CD4-positive, alpha-beta memory T cell (primary cell): Measurements from ENCODE around the gene CHFR. TPM values are rescaled to one million over a fixed set of nuclear protein-coding genes. Genes with fewer than 3 reads are reported as not detected.
A peak's percentile ranks its signal among the peaks of the same experiment; 100 is the strongest.
"Not testable (repeated sequence)": the region's sequence is repeated elsewhere in the genome, so short reads cannot be mapped to it uniquely, and the experiment has no call there.

ENCODE experiments used
- CTCF ChIA-PET: fragments of 350-600 bp; sonication (Branson Sonifier 250); formaldehyde crosslinking; loops from one replicate; lab custom pipeline; 2021; ENCODE audit warnings: inconsistent platforms; ENCODE audit not compliant: partially characterized antibody; lab: Charles Lee
- POLR2A ChIA-PET: fragments of 350-600 bp; sonication (Branson Sonifier 250); formaldehyde crosslinking; loops from one replicate; lab custom pipeline; 2021; ENCODE audit not compliant: partially characterized antibody; lab: Charles Lee
- DNase-seq, 5 donors: peaks; one replicate each; pipeline versions ENCODE4 v3.0.0 to v3.0.0-alpha.2; 2020 to 2022; ENCODE audit warnings: mixed read lengths in 1 of 5
- H3K27ac ChIP-seq: one replicate; pipeline ENCODE4 v1.7.0; 2013; ENCODE audit warnings: low read depth, low read length
- H3K27me3 ChIP-seq: 2 replicates; pipeline ENCODE4 v1.7.0; 2013; ENCODE audit warnings: mild to moderate bottlenecking, low read length, moderate library complexity; ENCODE audit not compliant: insufficient read depth
- H3K36me3 ChIP-seq: 2 replicates; pipeline ENCODE4 v1.7.0; 2013; ENCODE audit warnings: mild to moderate bottlenecking, low read length, moderate library complexity; ENCODE audit not compliant: insufficient read depth
- H3K4me1 ChIP-seq: 2 replicates; pipeline ENCODE4 v1.7.0; 2013; ENCODE audit warnings: mild to moderate bottlenecking, low read length, moderate library complexity; ENCODE audit not compliant: insufficient read depth
- H3K4me3 ChIP-seq, 2 donors: one replicate each; pipeline ENCODE4 v1.7.0; 2013; ENCODE audit warnings: low read length in 2 of 2, mild to moderate bottlenecking in 1 of 2
- H3K9me3 ChIP-seq, 2 donors: one replicate each; pipeline ENCODE4 v1.7.0; 2013; ENCODE audit warnings: low read length in 2 of 2, control low read depth in 1 of 2; ENCODE audit not compliant: control insufficient read depth in 1 of 2
- H3K27ac Mint-ChIP-seq, 7 donors: one replicate each; pipeline ENCODE4 v1.8.0; 2020 to 2021; ENCODE audit warnings: mixed read lengths in 7 of 7, mild to moderate bottlenecking in 6 of 7, inconsistent platforms in 3 of 7, moderate library complexity in 3 of 7
- H3K27me3 Mint-ChIP-seq, 2 donors: one replicate each; pipeline ENCODE4 v1.8.0; 2020 to 2021; ENCODE audit warnings: mixed read lengths in 2 of 2
- H3K36me3 Mint-ChIP-seq, 2 donors: one replicate each; pipeline ENCODE4 v1.8.0; 2020 to 2021; ENCODE audit warnings: mixed read lengths in 2 of 2, inconsistent platforms in 1 of 2, mild to moderate bottlenecking in 1 of 2
- H3K4me1 Mint-ChIP-seq, 4 donors: one replicate each; pipeline ENCODE4 v1.8.0; 2020 to 2021; ENCODE audit warnings: mixed read lengths in 4 of 4, mild to moderate bottlenecking in 1 of 4
- H3K4me3 Mint-ChIP-seq, 8 donors: one replicate each; pipeline ENCODE4 v1.8.0; 2020 to 2021; ENCODE audit warnings: mixed read lengths in 8 of 8, mild to moderate bottlenecking in 7 of 8, moderate library complexity in 6 of 8, inconsistent platforms in 3 of 8
- H3K9me3 Mint-ChIP-seq, 8 donors: one replicate each; pipeline ENCODE4 v1.8.0; 2020 to 2021; ENCODE audit warnings: mixed read lengths in 8 of 8, mild to moderate bottlenecking in 5 of 8, inconsistent platforms in 3 of 8, moderate library complexity in 1 of 8
- intact Hi-C: fragments of 100-400 bp; cut with micrococcal nuclease; formaldehyde crosslinking; loops from one replicate; pipeline ENCODE4 v1.15.1; 2023
- polyA plus RNA-seq, 2 donors: library from polyadenylated mRNA; unstranded; fragments of 300-500 nt; fragmentation: Illumina TruSeq; gene quantifications; one replicate each; pipeline ENCODE4 v1.2.3, GENCODE V29; 2021
- total RNA-seq, 2 experiments: library from RNA; stranded (reverse); gene quantifications; one replicate each; pipeline ENCODE4 v1.2.3, GENCODE V29; 2021

Gene CHFR
- total and polyA plus RNA-seq, 4 experiments from 2014 or later, result 31.6 to 79.4 (median 50.6) TPM

DNA sequence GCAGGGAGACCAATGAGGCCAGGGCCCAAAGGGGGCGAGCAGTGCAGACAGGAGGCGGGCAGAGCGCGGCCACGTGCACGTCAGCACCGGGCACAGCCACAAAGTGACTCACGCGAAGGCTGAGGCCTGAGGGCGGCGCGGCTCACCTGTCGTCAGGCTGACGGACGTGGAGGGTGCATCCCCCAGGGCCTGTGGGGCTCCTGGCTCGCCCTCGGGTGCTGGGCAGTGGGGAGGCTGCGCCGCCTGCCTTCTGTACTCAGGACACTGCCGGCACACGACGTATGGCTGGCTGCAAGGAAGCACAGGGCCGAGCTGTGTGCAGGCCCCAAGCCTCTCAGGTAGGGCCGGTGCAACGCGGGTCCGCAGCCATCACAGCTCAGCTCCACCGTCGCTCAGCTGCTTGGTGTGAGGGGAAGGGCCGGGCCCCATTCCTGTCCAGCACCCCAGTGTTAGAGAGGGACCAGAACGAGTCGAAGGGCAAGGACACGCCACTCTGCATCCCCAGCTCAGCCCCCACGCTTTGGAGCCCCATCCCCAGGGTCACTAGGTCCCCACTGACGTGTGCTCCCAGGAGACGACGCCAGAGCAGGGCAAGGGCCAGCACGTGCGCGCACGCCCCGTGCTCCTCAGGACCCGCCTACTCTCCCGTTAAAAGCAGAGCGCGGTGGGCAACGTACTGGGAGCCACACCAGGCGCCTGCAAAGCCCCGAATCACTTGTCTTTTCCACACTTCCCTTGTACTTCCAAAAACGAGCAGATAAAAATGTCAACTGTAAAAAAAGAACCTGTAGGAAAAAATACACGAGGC, 33.9 kb downstream of the CHFR start:
- H3K27ac ChIP-seq, result no peak overlapping the region
- DNase-seq, result no peak
- Mint-ChIP-seq H3K4me3 (no peak overlapping the region), H3K36me3 (peaks cover 40 to 67% of the 10 kb centered on the region in 2 donors), H3K27me3 (no peaks in the 10 kb centered on the region), H3K27ac (no peak overlapping the region), H3K4me1 (no peaks in the 10 kb centered on the region), H3K9me3 (no peaks in the 10 kb centered on the region)
- intact Hi-C loops, result no loop called here
- CTCF ChIA-PET, result no interaction called here
- peaks cover 64% of the 10 kb centered on the region for H3K36me3 ChIP-seq
- no peak overlapping the region for H3K4me3 ChIP-seq
- no peaks in the 10 kb centered on the region for H3K9me3 ChIP-seq
- POLR2A ChIA-PET, result no interaction called here
- no peaks in the 10 kb centered on the region for H3K27me3 ChIP-seq
- H3K4me1 ChIP-seq, result no peaks in the 10 kb centered on the region

DNA sequence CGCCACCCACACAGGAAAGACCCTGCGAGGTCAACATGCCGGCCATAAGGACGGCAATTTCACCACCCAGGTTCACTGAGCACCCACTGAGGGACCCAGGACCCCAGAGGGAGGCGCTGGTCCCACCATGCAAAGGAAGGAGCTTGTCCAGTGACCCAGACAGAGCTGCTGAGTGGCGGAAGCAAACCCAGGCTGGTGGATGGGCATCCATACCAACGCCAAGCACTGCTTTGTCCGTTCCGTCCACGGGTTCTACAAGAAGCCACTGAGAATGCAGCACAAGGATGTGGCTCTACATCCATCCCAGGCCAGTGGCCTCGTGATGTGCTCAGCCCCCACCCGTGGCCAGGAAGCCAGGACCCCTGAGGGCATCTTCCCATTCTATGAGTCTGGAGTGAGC, 34.9 kb downstream of the CHFR start:
- Mint-ChIP-seq H3K27ac (no peak overlapping the region), H3K36me3 (peaks cover 39 to 67% of the 10 kb centered on the region in 2 donors), H3K4me1 (no peaks in the 10 kb centered on the region), H3K27me3 (no peaks in the 10 kb centered on the region), H3K4me3 (no peak overlapping the region), H3K9me3 (no peaks in the 10 kb centered on the region)
- DNase-seq, result no peak
- Histone ChIP-seq H3K27me3 (no peaks in the 10 kb centered on the region), H3K4me1 (no peaks in the 10 kb centered on the region), H3K36me3 (peaks cover 63% of the 10 kb centered on the region), H3K27ac (no peak overlapping the region), H3K4me3 (no peak overlapping the region), H3K9me3 (no peaks in the 10 kb centered on the region)
- intact Hi-C loops, result no loop called here
- ChIA-PET CTCF (no interaction called here), POLR2A (no interaction called here)

DNA sequence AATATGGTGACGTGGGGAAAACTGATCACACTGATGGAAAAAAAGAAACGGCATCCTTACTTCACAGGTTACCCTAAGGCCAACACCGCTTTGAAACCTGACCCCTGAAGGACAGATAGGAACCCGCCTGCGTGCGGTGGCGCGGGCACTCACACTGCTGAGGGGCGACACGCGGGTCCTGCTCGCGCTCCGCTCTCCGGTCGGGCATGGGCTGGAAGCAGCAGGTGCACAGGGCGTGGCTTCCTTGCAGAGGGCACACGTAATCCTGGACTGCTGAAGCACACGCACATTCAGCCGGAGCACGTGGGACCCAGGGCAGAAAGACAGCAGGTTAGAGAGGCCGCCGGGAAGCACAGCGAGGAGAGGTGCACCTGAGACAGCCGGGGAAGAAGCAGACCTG, 35.9 kb downstream of the CHFR start:
- H3K36me3 Mint-ChIP-seq, result peaks cover 41 to 70% of the 10 kb centered on the region in 2 donors
- Histone ChIP-seq H3K27ac (no peak overlapping the region), H3K4me3 (no peak overlapping the region), H3K36me3 (peaks cover 63% of the 10 kb centered on the region), H3K27me3 (no peaks in the 10 kb centered on the region), H3K9me3 (no peaks in the 10 kb centered on the region), H3K4me1 (no peaks in the 10 kb centered on the region)
- H3K27ac Mint-ChIP-seq, result no peak overlapping the region
- H3K4me3 Mint-ChIP-seq, result no peak overlapping the region
- ChIA-PET POLR2A (no interaction called here), CTCF (no interaction called here)
- no peaks in the 10 kb centered on the region for H3K9me3 Mint-ChIP-seq
- intact Hi-C loops, result no loop called here
- no peaks in the 10 kb centered on the region for H3K27me3 Mint-ChIP-seq
- H3K4me1 Mint-ChIP-seq, result no peaks in the 10 kb centered on the region
- no peak for DNase-seq

DNA sequence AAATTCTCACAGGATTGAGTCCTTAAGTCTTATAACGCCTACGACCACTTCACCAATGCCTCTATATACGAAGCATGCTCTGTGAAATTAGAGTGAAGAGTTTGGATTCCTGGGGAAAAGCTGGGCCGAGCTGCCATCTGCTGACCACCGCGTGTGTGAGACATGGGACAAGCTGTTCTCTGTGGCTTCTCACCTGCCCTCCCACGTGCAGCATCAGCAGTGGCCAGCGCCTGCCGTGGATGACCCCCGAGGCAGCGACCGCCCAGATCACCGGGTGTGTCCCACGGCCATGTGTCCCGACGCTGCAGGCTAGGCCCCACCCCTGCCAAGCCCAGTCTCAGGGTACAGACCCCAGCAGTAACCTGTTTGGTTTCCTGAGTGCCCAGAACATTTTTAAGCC, 37.1 kb downstream of the CHFR start:
- Mint-ChIP-seq H3K4me3 (no peak overlapping the region), H3K9me3 (no peaks in the 10 kb centered on the region), H3K27me3 (no peaks in the 10 kb centered on the region), H3K36me3 (peaks cover 37 to 67% of the 10 kb centered on the region in 2 donors), H3K4me1 (no peaks in the 10 kb centered on the region), H3K27ac (no peak overlapping the region)
- intact Hi-C loops, result no loop called here
- no peak overlapping the region for H3K4me3 ChIP-seq
- no peaks in the 10 kb centered on the region for H3K27me3 ChIP-seq
- peaks cover 60% of the 10 kb centered on the region for H3K36me3 ChIP-seq
- no peak overlapping the region for H3K27ac ChIP-seq
- no peaks in the 10 kb centered on the region for H3K4me1 ChIP-seq
- DNase-seq, result no peak
- ChIA-PET CTCF (no interaction called here), POLR2A (no interaction called here)
- no peaks in the 10 kb centered on the region for H3K9me3 ChIP-seq

DNA sequence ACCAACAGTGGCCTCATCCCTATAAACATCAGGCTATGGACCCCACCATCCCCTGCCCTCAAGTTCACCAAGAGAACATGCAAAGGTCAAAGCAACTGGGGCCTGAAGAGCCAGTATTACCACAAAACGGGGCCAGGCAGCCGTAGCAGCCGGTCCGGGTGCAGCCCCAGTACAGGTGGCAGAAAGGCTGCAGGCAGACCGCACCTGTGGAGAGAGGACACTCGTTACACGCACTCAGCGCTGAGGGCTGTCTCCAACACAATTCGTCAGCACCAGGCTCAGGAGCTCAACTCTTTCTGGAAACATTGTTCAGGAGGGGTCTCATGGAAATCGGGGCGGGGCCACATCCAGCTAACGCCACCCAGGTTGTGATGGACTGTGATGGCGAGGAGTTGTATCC, 38.9 kb downstream of the CHFR start:
- no peaks in the 10 kb centered on the region for H3K27me3 ChIP-seq
- H3K4me1 Mint-ChIP-seq, result no peaks in the 10 kb centered on the region
- ChIA-PET CTCF (interaction anchor here (1.9 kb wide), 1 partner anchor 20 kb away, joined by 4 read pairs; the partner anchor contains the start of gene GOLGA3), POLR2A (interaction anchor here (1.2 kb wide), 1 partner anchor 20 kb away, joined by 3 read pairs; the partner anchor contains the start of gene GOLGA3)
- no peak overlapping the region for H3K27ac ChIP-seq
- no peak overlapping the region for H3K4me3 Mint-ChIP-seq
- no peaks in the 10 kb centered on the region for H3K4me1 ChIP-seq
- peaks cover 49% of the 10 kb centered on the region for H3K36me3 ChIP-seq
- H3K9me3 ChIP-seq, result no peaks in the 10 kb centered on the region
- no peaks in the 10 kb centered on the region for H3K9me3 Mint-ChIP-seq
- peaks cover 29 to 61% of the 10 kb centered on the region in 2 donors for H3K36me3 Mint-ChIP-seq
- no peaks in the 10 kb centered on the region for H3K27me3 Mint-ChIP-seq
- intact Hi-C loops, result no loop called here
- DNase-seq, result no peak
- H3K27ac Mint-ChIP-seq, result no peak overlapping the region
- no peak overlapping the region for H3K4me3 ChIP-seq

DNA sequence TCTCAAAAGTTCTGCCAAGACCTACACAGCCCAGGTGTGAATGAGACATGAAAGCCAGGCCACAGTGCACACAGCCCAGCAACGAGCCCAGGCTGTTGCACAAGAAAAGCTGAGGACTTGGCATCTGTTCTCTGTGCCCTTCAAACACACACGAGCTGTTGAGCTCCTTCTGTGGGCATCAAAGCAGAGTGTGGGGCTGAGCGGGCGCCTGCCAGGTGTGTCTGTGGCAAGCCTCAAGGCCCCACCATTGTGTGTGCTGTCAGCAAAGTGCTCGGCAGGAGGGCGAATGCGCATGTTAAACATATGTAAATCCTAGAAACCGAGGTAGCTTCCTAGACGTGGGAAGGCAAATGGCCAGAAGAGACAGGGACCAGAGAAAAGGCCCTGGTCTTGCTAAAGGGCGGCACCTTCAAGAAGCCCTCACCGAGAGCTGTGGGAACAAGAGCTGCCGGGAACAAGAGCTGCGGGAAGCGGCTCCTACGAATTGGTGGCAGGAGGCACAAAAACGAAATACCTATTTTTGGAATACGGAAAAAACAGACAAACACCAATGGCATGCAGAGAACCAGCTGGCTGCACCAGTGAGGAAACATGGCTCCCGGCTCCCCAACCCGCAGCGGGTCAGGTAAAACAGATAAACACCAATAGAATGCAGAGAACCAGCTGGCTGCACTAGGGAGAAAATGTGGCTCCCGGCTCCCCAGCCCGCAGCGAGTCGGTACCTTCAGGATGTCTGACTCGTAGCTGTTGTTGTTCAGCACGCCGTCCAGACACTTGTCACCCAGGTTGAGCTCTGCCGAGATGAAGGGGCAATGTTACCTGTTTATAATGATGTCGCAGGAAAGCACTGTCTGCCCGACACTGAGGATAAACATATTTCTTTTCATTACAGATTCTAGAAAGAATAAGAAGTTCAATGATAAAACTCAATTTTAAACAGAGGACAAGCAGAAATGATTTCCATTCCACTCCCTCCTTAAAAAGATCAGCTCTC, 39.7 kb downstream of the CHFR start:
- H3K27ac ChIP-seq, result no peak overlapping the region
- no peaks in the 10 kb centered on the region for H3K27me3 ChIP-seq
- Mint-ChIP-seq H3K9me3 (no peaks in the 10 kb centered on the region), H3K4me1 (no peaks in the 10 kb centered on the region), H3K27me3 (no peaks in the 10 kb centered on the region), H3K36me3 (peaks cover 30 to 59% of the 10 kb centered on the region in 2 donors), H3K4me3 (no peak overlapping the region), H3K27ac (peak overlapping the region in 2 of 7 donors; percentile 42 to 60)
- ChIA-PET POLR2A (interaction anchor here (0.7 to 1.2 kb wide), 2 partner anchors 14 to 19 kb away, joined by 3 to 4 read pairs; partner anchors contain the start of gene GOLGA3), CTCF (interaction anchor here (1.4 to 1.9 kb wide), 2 partner anchors 19 to 20 kb away, joined by 3 to 4 read pairs; partner anchors contain the start of gene GOLGA3)
- no peak for DNase-seq
- H3K4me3 ChIP-seq, result no peak overlapping the region
- intact Hi-C loops, result no loop called here
- H3K9me3 ChIP-seq, result no peaks in the 10 kb centered on the region
- H3K36me3 ChIP-seq, result peaks cover 45% of the 10 kb centered on the region
- no peaks in the 10 kb centered on the region for H3K4me1 ChIP-seq

DNA sequence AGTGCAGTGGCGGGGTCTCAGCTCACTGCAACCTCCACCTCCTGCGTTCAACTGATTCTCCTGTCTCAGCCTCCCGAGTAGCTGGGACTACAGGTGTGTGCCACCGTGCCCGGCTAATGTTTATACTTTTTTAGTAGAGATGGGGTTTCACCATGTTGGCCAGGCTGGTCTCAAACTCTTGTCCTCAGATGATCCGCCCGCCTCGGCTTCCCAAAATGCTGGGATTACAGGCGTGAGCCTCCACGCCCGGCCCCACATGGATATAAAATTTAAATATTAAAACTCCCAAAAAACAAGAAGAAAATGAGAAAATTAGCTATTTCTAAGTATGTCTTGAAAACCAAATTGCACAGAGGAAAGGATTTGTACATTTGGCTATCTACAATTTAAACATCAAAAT, 42.7 kb downstream of the CHFR start:
- H3K27me3 Mint-ChIP-seq, H3K4me3 ChIP-seq, POLR2A ChIA-PET, H3K27me3 ChIP-seq, DNase-seq, intact Hi-C loops, H3K9me3 ChIP-seq, H3K4me3 Mint-ChIP-seq, H3K27ac ChIP-seq, H3K9me3 Mint-ChIP-seq, H3K4me1 ChIP-seq, H3K27ac Mint-ChIP-seq, H3K4me1 Mint-ChIP-seq: not testable (repeated sequence)
- peaks cover 46% of the 10 kb centered on the region for H3K36me3 ChIP-seq
- CTCF ChIA-PET, result interaction anchor here (0.9 kb wide), 1 partner anchor 60 kb away, joined by 3 read pairs; no protein-coding TSS in a partner anchor
- peaks cover 37 to 54% of the 10 kb centered on the region in 2 donors for H3K36me3 Mint-ChIP-seq
